NCI-H1092 (cell line): ENCODE results near the gene RASGEF1C.
"Not testable (repeated sequence)": the region's sequence is repeated elsewhere in the genome, so short reads cannot be mapped to it uniquely, and the experiment has no call there.

ENCODE experiments used
- DNase-seq: peaks from one replicate; lab custom pipeline; 2025; lab: John Stamatoyannopoulos, UW

RASGEF1C gene

DNA sequence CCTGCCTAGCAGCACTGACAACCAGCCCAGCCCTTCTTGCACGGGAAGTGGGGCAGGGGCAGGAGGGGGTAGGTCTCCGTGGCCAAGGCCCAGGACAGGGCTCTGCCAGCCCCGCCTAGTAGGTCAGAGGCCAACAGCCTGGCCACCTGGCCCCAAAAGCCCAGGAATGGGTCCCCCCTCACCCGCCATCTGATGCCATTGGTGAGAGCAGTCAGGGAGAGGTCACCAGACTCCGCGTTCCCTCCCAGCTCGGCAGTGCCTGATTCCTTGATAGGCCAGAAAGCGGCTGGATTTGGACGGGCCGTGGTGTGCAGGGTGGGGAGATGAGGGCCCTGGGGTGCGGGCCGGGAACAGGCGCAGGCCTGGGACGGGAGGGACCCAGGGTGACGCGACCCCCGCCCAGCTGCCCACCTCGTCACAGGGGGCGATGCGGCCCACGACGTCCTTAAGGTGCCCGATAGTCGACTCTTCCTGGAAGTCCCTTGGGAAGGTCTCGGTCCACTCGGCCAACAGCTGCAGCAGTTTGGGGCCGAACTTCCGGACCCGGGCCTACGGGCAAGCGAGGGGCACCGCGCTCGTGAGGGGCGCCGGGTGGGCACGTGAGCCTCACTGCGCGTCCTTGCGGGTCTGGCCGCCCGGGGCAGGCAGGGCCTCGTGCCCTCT, 72.9 kb downstream of the RASGEF1C start:
- no peak for DNase-seq

DNA sequence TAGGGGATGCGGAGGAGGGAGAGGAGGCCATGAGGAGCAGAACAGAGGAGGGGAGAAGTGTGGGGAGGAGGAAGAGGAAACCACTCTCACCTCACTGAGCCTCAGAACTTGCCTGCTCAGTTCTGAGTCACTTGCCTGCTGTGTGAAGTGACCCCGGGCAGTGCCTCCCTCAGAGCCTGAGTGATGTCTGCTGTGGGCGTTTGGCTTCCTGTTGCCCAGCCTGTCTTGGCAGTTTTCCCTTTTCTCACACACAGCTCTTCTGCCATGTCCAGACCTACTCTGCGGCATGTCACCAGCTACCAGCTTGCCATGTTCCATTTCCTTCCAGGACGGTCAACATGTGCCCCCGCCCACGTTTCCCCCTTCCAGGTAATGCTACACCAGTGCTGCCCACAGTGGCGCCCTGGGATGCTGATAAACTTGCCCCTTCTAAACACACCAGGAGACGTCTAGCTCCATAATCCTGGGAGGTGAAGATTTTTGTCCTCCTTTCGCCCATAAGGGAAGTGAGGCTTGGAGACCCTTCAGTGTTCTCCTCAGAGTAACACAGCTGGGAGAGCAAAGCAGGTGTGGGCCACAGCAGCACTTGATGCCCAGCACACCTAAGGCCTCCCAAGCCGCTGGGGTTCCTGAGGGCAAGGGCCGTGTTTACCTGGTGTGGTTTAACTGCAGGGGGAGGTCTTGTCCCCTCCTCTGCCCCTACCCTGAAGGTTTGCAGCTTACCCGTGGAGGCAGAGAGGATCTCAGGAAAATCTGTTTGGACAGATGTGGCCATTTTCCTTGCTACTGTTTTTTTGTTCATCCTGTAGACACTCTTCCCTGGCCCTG, 73.7 kb downstream of the RASGEF1C start:
- DNase-seq: no peak

DNA sequence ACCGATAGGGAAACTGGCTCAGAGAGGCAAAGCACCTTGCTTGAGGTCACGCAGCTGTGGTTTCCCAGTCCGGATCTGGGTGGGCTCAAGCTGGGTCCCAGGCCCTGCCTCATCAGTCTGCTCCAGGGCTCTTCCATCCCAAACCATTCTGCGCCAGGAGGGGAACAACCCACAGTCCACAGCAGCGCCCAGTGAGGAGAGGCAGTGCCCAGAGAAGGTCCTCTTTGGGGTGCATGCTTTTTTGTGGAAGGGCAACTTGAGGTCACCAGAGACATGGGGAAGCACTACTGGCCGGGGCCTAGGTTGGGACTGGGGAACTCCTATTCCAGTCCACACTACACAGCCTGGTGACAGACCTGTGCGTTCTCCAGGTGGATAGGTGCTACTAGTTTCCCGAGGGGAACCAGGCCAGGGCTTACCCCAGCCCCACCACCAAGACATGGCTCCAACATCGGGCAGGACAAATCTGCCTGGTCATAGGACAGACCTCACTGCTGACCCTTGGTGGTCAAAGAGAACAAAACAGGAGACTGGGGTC, 75.0 kb downstream of the RASGEF1C start:
- no peak for DNase-seq

DNA sequence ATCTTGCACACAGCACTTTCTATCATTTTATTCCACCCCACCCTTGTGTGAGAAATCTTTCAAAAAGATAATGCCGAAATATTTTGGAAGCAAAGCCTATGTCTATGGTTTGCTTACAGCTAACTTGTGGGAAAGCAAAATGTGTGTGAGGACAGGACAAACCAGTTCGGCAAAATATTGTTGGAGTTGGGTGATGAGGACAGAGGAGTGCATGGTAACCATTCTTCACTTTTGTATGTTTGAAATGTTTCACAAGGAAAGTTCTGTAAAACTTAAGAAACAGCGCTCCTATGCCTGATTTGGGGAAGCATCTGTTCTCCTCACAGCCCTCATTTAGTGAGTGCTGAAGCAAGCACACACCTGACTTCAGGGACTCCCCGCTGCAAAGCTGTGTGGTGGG, 75.5 kb downstream of the RASGEF1C start:
- DNase-seq: no peak

DNA sequence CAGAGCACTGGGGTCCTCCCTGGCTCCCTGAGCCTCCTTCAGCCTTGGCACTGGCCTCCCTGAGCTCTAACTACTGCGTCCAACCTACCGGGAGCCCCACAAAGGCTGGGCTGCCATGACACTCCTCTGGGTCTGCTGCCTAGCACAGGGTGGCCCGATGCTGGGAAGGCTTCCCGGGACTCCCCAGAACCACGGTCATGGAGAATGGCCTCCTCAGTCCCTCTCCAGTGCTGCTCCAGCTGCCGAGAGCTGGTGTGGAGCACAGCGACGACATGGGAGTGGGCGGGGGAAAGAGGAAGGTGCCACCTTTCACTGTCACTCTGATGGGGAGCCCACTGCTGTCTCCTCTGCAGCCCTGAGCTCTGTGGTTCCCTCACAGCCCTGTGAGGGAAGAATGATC, 76.0 kb downstream of the RASGEF1C start:
- no peak for DNase-seq

GRCh38 chr5:180130876-180131740, 77.9 kb downstream of the RASGEF1C start:
- no peak for DNase-seq

DNA sequence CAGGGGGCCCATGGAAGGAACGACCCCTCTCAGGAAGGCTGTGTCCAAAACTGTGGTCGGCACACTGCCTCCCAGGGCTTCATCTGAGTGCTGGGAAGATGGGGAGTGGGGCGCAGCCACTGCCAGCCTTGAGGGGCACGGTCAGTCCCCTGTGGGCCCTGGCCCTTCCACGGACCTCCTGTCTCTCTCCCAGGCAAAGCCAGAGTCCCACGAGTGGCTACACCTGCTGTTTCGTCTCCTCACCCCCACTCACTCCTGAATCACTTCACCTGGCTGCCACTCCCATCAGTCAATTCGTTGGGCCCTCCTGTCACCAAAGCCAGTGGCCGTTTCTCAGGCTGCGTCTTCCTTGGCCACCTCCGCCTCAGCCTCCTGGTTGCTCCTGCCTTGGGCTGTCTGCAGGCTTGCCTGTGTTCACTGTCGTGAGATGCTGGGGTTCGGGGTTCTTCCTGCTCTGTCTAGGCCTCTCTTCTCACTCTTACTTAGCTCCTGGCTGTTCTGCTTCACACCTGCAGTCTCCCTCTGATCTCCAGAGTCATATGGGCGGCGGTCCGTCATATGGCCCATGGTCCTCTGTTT, 78.6 kb downstream of the RASGEF1C start:
- no peak for DNase-seq

DNA sequence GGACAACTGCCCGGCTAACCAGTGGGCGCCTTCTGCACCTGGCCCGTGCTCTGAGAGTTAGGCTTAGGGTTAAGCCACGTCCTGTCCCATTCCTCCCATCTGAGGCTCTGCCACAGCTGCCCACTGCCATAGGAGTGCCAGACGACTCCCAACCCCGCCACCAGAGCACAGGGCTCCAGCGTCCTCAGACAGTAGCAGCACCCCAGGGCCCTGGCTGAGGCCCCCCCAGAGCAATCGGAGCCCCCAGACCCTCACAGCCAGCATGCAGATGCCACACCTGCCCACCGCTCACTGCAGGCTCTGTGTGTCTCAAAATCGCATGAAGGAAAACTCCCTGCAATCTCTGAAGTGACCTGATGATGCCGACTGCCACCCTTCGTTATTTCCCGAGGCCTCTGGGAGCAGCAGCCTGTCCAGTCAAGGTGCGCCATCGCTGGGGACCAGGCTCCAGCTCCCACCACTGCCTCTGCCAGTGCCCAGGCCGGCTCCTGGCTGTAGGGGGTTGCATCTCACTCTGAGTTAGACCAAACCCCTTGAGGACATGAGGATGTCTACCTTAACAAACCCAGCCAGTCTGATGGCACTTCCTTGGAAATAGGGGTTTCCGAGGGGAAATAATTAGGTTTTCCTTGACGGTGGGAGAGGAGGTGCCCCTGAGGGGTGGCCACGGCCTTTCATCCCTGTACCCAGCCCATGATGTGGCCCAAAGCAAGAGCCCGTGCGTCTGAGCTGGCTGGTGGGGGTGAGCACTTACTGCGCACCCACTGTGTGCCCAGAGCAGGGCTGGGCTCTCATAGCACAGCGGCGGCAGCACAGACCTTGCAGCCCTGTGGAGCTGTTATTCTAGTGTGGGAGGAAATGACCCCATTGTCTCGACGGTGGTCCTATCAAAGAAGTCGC, 79.5 kb downstream of the RASGEF1C start:
- DNase-seq: no peak

GRCh38 chr5:180128671-180129261, 80.2 kb downstream of the RASGEF1C start:
- DNase-seq: no peak

DNA sequence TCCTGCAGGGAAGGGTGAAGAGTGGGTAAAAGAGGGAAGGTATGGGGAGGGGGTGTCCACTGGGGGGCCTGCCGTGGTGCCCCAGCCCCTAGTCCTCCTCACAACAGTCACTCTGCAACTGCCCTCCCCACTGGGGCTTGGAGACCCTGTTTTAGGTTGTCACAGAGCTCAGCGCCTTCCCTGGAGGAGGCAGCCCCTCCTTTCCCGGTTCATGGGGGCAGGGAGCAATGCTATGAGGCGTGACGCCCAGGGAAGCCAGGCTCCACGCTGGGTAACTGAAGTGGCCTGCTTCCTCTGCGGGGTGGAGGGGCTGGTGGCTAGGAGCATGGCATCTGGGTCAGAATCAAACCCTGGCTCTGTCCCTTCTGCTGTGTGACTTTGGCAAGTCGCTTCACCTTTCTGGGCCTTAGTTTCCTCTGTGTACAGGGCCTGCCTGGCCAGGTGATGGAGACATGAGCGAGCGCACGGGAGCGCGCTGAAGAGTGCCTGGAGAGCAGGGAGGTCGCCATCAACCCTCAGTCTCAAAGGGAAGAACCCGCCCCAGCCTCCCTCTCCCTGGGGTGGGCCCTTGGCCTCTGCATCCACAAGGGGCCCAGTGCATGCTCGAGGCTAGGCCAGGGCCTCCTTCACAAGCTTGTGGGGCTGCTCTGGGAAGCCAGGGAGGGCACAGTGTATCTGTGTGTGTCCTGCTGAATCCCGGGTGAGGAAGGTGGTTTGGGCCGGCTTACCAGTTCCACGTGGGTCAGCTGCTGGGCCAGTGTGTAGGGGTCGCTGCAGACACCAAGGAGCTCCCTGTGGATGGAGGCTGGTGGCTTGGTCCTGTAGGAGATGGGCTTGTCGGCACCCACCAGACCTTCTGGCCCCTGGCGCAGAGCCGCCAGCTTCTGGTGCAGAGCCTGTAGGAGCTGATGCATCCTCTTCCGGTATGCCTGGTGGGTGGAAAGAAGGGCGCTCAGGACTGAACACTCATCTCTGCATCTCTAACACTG, 81.0 kb downstream of the RASGEF1C start:
- DNase-seq: no peak

GRCh38 chr5:180126716-180127681, 82.0 kb downstream of the RASGEF1C start:
- no peak for DNase-seq

- DNase-seq: not testable (repeated sequence)
These were observed 82.9 kb downstream of the RASGEF1C start for GRCh38 chr5:180126156-180126555.

DNA sequence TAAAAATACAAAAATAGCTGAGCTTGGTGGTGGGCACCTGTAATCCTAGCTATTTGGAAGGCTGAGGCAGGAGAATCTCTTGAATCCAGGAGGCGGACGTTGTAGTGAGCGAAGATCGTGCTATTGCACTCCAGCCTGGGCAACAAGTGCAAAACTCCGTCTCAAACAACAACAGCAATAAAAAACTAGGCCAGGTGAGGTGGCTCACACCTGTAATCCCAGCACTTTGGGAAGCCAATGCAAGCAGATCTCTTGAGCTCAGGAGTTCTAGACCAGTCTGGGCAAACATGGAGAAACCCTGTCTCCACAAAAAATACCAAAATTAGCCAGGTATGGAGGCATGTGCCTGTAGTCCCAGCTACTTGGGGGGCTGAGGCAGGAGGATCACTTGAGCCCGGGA, 84.3 kb downstream of the RASGEF1C start:
- not testable (repeated sequence) for DNase-seq

- DNase-seq: no peak
These were observed 86.1 kb downstream of the RASGEF1C start for GRCh38 chr5:180122875-180123274.

GRCh38 chr5:180121826-180122413, 87.1 kb downstream of the RASGEF1C start:
- DNase-seq: no peak

GRCh38 chr5:180120237-180121101, 88.5 kb downstream of the RASGEF1C start:
- DNase-seq: no peak

DNA sequence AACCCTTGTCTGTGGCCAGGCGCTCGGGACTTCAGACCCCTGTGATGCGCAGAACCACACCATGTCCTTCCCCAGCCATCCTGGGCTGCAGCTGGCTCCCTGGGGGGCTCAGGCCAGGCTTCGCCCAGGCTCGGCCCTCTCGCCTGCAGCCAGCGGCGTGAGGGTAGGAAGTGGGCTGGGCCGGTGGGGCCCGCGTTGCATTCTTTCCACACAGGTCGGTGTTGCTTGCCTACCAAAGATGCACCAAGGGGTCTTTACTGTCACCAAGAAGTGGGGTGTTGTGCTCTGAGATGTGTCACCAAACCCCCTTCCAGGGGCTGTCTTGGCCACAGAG, 89.1 kb downstream of the RASGEF1C start:
- no peak for DNase-seq
